Smooth muscle cell (in vitro differentiated cells): ENCODE data around the gene ZFP64. TPM values are rescaled to one million over a fixed set of nuclear protein-coding genes. Genes with fewer than 3 reads are reported as not detected.

ENCODE experiments used
- DNase-seq: peaks from one replicate; lab custom pipeline; 2025; ENCODE audit not compliant: unreplicated experiment; lab: John Stamatoyannopoulos, UW
- H2AFZ ChIP-seq: fragments of 200-600 bp; sonication (generic); 2 replicates; pipeline ENCODE4 v1.6.0; 2016; ENCODE audit warnings: antibody characterized with exemption, low read depth, mild to moderate bottlenecking
- H3F3A ChIP-seq: fragments of 200-600 bp; sonication (generic); 2 replicates; pipeline ENCODE4 v1.6.0; 2017; ENCODE audit warnings: antibody characterized with exemption, low read depth
- H3K27ac ChIP-seq: fragments of 200-600 bp; sonication (generic); 2 replicates; pipeline ENCODE4 v1.5.1; 2016; ENCODE audit warnings: low read depth, mild to moderate bottlenecking
- H3K27me3 ChIP-seq: fragments of 200-600 bp; sonication (generic); 2 replicates; pipeline ENCODE4 v1.6.1; 2016; ENCODE audit warnings: low read depth, mild to moderate bottlenecking
- H3K36me3 ChIP-seq: fragments of 200-600 bp; sonication (generic); 2 replicates; pipeline ENCODE4 v1.5.1; 2016; ENCODE audit warnings: low read depth
- H3K4me1 ChIP-seq: fragments of 200-600 bp; sonication (generic); 2 replicates; pipeline ENCODE4 v1.5.1; 2016; ENCODE audit warnings: low read depth
- H3K4me2 ChIP-seq: fragments of 200-600 bp; sonication (generic); 2 replicates; pipeline ENCODE4 v1.6.0; 2016; ENCODE audit warnings: mild to moderate bottlenecking
- H3K4me3 ChIP-seq: fragments of 200-600 bp; sonication (generic); 2 replicates; pipeline ENCODE4 v1.5.1; 2016; ENCODE audit warnings: mild to moderate bottlenecking
- H3K79me2 ChIP-seq: fragments of 200-600 bp; sonication (generic); 2 replicates; pipeline ENCODE4 v1.6.0; 2016; ENCODE audit warnings: low read depth, mild to moderate bottlenecking
- H3K9ac ChIP-seq: fragments of 200-600 bp; sonication (generic); 2 replicates; pipeline ENCODE4 v1.6.0; 2016; ENCODE audit warnings: low read depth
- H3K9me3 ChIP-seq: fragments of 200-600 bp; sonication (generic); replicated peaks from 2 replicates; pipeline ENCODE4 v1.5.1; 2016; ENCODE audit warnings: low read depth
- H4K20me1 ChIP-seq: fragments of 200-600 bp; sonication (generic); 2 replicates; pipeline ENCODE4 v1.6.0; 2016; ENCODE audit warnings: low read depth
- WGBS: methylation state at CpG from one replicate; pipeline ENCODE4 v1.1.7; 2016; ENCODE audit warnings: low lambda C conversion rate; 5-methylcytosine and 5-hydroxymethylcytosine counted together
- polyA plus RNA-seq: library from polyadenylated mRNA; unstranded; fragments of >200 nt; fragmentation: Nextera tagmentation; extraction: Ambion mirVana; gene quantifications from 2 replicates; pipeline ENCODE4 v1.2.1, GENCODE V29; 2016
- total RNA-seq: library from RNA; depleted of rRNA; stranded (reverse); fragments of >200 nt; gene quantifications from 2 replicates; pipeline ENCODE4 v1.2.3, GENCODE V29; 2014
- TF ChIP-seq, protein P1 (sequence below): fragments of 200-600 bp; sonication (generic); IDR thresholded peaks from 2 replicates; pipeline ENCODE4 v1.5.1; 2017; ENCODE audit warnings: borderline replicate concordance, mild to moderate bottlenecking, antibody characterized with exemption; ENCODE audit not compliant: insufficient read depth, poor library complexity, severe bottlenecking

Gene ZFP64
- total and polyA plus RNA-seq, 2 experiments from 2014 or later, result 8.6 to 19.8 TPM

GRCh38 chr20:52160621-52161204 lies 30.9 kb downstream of the ZFP64 start:
- Histone ChIP-seq H3K27ac (no peak overlapping the region), H3F3A (no peaks in the 10 kb centered on the region), H3K9ac (no peak overlapping the region), H3K4me1 (no peaks in the 10 kb centered on the region), H3K36me3 (peaks cover 22% of the 10 kb centered on the region), H3K4me3 (no peak overlapping the region), H2AFZ (no peak overlapping the region), H3K9me3 (no peaks in the 10 kb centered on the region), H3K4me2 (no peak overlapping the region), H4K20me1 (no peaks in the 10 kb centered on the region), H3K27me3 (no peaks in the 10 kb centered on the region), H3K79me2 (no peaks in the 10 kb centered on the region)
- 94% methylated on average over 9 of the region's 9 CpGs for WGBS
- no peak for DNase-seq
- TF ChIP-seq, protein P1, sequence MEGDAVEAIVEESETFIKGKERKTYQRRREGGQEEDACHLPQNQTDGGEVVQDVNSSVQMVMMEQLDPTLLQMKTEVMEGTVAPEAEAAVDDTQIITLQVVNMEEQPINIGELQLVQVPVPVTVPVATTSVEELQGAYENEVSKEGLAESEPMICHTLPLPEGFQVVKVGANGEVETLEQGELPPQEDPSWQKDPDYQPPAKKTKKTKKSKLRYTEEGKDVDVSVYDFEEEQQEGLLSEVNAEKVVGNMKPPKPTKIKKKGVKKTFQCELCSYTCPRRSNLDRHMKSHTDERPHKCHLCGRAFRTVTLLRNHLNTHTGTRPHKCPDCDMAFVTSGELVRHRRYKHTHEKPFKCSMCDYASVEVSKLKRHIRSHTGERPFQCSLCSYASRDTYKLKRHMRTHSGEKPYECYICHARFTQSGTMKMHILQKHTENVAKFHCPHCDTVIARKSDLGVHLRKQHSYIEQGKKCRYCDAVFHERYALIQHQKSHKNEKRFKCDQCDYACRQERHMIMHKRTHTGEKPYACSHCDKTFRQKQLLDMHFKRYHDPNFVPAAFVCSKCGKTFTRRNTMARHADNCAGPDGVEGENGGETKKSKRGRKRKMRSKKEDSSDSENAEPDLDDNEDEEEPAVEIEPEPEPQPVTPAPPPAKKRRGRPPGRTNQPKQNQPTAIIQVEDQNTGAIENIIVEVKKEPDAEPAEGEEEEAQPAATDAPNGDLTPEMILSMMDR, result no peak

DNA sequence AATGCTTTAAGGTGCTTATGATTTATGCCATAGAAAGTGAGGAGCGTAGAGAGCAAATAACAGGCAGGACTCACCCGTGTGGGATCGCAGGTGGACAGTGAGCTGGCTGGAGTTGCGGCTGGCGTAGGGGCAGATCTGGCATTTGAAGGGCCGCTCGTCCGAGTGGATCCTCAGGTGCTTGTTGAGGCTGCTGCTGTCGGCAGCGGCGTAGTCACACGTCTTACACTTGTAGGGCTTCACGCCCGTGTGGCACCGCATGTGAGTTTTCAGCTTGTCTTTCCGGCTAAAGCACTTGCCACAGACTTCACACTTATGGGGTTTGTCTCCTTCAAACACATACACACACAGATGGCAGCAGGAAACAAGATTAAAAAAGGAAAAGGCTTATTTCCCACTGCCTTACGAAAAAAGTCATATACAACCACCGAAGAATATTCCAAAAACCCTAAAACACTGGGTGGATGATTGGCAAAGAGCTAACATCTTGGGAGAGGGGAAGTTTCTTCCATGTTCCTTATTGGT lies 31.5 kb downstream of the ZFP64 start:
- Histone ChIP-seq H4K20me1 (no peaks in the 10 kb centered on the region), H3K79me2 (no peaks in the 10 kb centered on the region), H3K27ac (no peak overlapping the region), H2AFZ (no peak overlapping the region), H3F3A (no peaks in the 10 kb centered on the region), H3K9me3 (no peaks in the 10 kb centered on the region), H3K36me3 (peaks cover 22% of the 10 kb centered on the region), H3K4me3 (no peak overlapping the region), H3K4me1 (no peaks in the 10 kb centered on the region), H3K27me3 (no peaks in the 10 kb centered on the region), H3K4me2 (no peak overlapping the region), H3K9ac (no peak overlapping the region)
- WGBS, result 98% methylated on average over 18 of the region's 18 CpGs
- DNase-seq, result no peak
- TF ChIP-seq, protein P1, result no peak

GRCh38 chr20:52154575-52154974 lies 37.0 kb downstream of the ZFP64 start:
- Histone ChIP-seq H3K4me2 (no peak overlapping the region), H3K79me2 (no peaks in the 10 kb centered on the region), H3K36me3 (peaks cover 15% of the 10 kb centered on the region), H2AFZ (no peak overlapping the region), H3K27me3 (no peaks in the 10 kb centered on the region), H4K20me1 (no peaks in the 10 kb centered on the region), H3K9ac (no peak overlapping the region), H3F3A (no peaks in the 10 kb centered on the region), H3K4me1 (no peaks in the 10 kb centered on the region), H3K4me3 (no peak overlapping the region), H3K9me3 (no peaks in the 10 kb centered on the region), H3K27ac (no peak overlapping the region)
- TF ChIP-seq, protein P1, result no peak
- WGBS, result 60% methylated on average over 1 of the region's 1 CpG
- no peak for DNase-seq

DNA sequence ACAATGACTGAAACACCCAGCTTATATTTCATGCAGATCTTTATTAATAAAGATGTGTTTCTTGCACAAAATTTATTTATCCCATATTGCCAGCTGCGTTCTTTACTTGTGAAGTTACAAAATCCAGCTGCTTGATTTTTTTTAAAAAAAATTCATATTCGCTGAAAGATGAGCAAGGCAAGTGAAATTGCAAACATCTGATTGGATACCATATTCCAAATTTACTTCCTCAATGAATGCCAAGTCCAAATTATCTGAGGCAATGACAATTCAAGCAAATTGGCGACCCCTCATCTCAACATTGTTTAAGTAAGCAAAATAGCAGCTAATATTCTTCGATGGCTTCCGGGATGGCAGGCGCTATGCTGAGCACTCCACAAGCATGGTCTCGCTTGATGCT lies 37.7 kb downstream of the ZFP64 start:
- H2AFZ ChIP-seq, result no peak overlapping the region
- no peak overlapping the region for H3K4me3 ChIP-seq
- no peaks in the 10 kb centered on the region for H3K4me1 ChIP-seq
- no peaks in the 10 kb centered on the region for H3F3A ChIP-seq
- H4K20me1 ChIP-seq, result no peaks in the 10 kb centered on the region
- TF ChIP-seq, protein P1, result no peak
- no peaks in the 10 kb centered on the region for H3K27me3 ChIP-seq
- H3K36me3 ChIP-seq, result peaks cover 8% of the 10 kb centered on the region
- DNase-seq, result no peak
- H3K9me3 ChIP-seq, result no peaks in the 10 kb centered on the region
- over 99% methylated on average over 7 of the region's 7 CpGs for WGBS
- no peak overlapping the region for H3K27ac ChIP-seq
- H3K9ac ChIP-seq, result no peak overlapping the region
- H3K79me2 ChIP-seq, result no peaks in the 10 kb centered on the region
- H3K4me2 ChIP-seq, result no peak overlapping the region
